Measurements from ENCODE around the gene GPR173.

GRCh38 chrX:53078943-53079342 is 30.4 kb downstream of the GPR173 start:
- TF ChIP-seq CTCF (conservative IDR thresholded peaks at IDR 0.05; ENCODE audit: low read depth, low read length) = no peak
- no peak for TF ChIP-seq EZH2 (IDR thresholded peaks at IDR 0.05; ENCODE audit: borderline replicate concordance, low read depth, low read length, poor library complexity, severe bottlenecking)
